HL-60 (cell line): ENCODE data around the gene SEC24D.

ENCODE experiments used
- DNase-seq, 2 experiments: peaks; one replicate each; pipeline ENCODE4 v3.0.0-alpha.2; 2010 to 2020; ENCODE audit warnings: low read depth in 1 of 2, low spot score in 1 of 2
- H3K27ac ChIP-seq: fragments of 250-450 bp; sonication (Bioruptor Pico); replicated peaks from 2 replicates; pipeline ENCODE4 v1.5.1; 2020; ENCODE audit warnings: mild to moderate bottlenecking, moderate library complexity
- H3K27me3 ChIP-seq: fragments of 250-450 bp; sonication (Bioruptor Pico); 2 replicates; pipeline ENCODE4 v1.5.1; 2021; ENCODE audit warnings: mild to moderate bottlenecking, moderate library complexity; ENCODE audit not compliant: insufficient read depth, poor library complexity, severe bottlenecking
- H3K4me3 ChIP-seq: replicated peaks from 2 replicates; pipeline ENCODE4 v1.5.1; 2011; ENCODE audit warnings: mild to moderate bottlenecking, control low read depth, low read length; ENCODE audit not compliant: insufficient read depth
- GABPA ChIP-seq: IDR thresholded peaks from 2 replicates; pipeline ENCODE4 v1.6.1; 2012; ENCODE audit warnings: low read depth
- POLR2AphosphoS5 ChIP-seq: IDR thresholded peaks from 2 replicates; pipeline ENCODE4 v1.6.1; 2012; ENCODE audit warnings: low read depth
- SPI1 ChIP-seq: IDR thresholded peaks from 2 replicates; pipeline ENCODE4 v1.6.1; 2012; ENCODE audit warnings: low read depth, mild to moderate bottlenecking, borderline replicate concordance
- TF ChIP-seq, protein P1 (sequence below): IDR thresholded peaks from 2 replicates; pipeline ENCODE4 v1.6.1; 2012; ENCODE audit warnings: low read depth; ENCODE audit not compliant: insufficient replicate concordance
- TF ChIP-seq, protein P2 (sequence below): IDR thresholded peaks from one replicate; pipeline ENCODE4 v1.5.1; 2011; ENCODE audit warnings: low read length, control low read depth, inconsistent platforms; ENCODE audit not compliant: insufficient read depth

SEC24D gene

DNA sequence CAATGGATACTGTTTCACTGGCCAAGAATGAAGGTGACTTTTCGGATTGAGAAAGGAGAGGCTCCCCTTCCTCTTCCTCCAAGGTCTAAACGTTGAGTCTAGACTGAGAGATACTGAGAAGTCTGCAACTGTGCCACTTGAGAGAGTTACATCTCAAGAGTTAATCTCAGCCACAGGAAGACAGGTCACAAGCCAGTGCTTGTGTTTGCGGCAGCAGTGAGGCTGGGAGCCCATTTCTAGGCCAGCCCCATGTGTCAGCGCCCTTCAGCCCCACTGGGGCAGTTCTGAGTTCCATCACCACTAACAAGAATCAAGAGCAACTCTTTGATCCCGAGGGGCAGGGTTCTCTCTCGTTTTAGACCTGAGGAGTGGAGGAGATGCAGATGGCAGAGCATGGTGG, 7.3 kb upstream of the SEC24D start:
- Histone ChIP-seq H3K4me3 (no peak overlapping the region), H3K27ac (no peak overlapping the region)

DNA sequence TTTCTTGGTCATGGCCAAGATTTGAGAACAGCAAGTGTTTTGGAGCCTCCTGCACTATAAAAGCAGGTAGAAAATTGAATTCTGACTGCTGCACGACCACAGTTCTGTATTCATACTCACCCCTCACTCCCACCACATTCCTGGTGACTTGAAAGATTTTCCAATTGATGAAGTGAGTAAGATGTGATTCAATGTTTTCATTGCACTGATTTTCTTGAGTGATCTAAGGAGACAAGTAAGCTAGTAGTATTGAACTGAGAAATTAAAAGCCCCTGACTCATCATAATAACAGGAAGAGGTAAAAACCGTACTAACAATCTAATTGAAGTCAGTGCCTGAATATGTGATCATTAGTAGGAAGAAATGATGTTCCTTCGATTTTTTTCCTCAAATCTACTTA, 6.1 kb upstream of the SEC24D start:
- TF ChIP-seq GABPA, result no peak
- no peak for TF ChIP-seq POLR2AphosphoS5
- no peak for TF ChIP-seq SPI1
- TF ChIP-seq, protein P1, sequence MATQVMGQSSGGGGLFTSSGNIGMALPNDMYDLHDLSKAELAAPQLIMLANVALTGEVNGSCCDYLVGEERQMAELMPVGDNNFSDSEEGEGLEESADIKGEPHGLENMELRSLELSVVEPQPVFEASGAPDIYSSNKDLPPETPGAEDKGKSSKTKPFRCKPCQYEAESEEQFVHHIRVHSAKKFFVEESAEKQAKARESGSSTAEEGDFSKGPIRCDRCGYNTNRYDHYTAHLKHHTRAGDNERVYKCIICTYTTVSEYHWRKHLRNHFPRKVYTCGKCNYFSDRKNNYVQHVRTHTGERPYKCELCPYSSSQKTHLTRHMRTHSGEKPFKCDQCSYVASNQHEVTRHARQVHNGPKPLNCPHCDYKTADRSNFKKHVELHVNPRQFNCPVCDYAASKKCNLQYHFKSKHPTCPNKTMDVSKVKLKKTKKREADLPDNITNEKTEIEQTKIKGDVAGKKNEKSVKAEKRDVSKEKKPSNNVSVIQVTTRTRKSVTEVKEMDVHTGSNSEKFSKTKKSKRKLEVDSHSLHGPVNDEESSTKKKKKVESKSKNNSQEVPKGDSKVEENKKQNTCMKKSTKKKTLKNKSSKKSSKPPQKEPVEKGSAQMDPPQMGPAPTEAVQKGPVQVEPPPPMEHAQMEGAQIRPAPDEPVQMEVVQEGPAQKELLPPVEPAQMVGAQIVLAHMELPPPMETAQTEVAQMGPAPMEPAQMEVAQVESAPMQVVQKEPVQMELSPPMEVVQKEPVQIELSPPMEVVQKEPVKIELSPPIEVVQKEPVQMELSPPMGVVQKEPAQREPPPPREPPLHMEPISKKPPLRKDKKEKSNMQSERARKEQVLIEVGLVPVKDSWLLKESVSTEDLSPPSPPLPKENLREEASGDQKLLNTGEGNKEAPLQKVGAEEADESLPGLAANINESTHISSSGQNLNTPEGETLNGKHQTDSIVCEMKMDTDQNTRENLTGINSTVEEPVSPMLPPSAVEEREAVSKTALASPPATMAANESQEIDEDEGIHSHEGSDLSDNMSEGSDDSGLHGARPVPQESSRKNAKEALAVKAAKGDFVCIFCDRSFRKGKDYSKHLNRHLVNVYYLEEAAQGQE, result no peak
- TF ChIP-seq, protein P2, sequence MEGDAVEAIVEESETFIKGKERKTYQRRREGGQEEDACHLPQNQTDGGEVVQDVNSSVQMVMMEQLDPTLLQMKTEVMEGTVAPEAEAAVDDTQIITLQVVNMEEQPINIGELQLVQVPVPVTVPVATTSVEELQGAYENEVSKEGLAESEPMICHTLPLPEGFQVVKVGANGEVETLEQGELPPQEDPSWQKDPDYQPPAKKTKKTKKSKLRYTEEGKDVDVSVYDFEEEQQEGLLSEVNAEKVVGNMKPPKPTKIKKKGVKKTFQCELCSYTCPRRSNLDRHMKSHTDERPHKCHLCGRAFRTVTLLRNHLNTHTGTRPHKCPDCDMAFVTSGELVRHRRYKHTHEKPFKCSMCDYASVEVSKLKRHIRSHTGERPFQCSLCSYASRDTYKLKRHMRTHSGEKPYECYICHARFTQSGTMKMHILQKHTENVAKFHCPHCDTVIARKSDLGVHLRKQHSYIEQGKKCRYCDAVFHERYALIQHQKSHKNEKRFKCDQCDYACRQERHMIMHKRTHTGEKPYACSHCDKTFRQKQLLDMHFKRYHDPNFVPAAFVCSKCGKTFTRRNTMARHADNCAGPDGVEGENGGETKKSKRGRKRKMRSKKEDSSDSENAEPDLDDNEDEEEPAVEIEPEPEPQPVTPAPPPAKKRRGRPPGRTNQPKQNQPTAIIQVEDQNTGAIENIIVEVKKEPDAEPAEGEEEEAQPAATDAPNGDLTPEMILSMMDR, result no peak
- H3K27me3 ChIP-seq, result no peaks in the 10 kb centered on the region
- H3K4me3 ChIP-seq, result no peak overlapping the region
- no peak for DNase-seq
- H3K27ac ChIP-seq, result no peak overlapping the region

More for the DNA sequence above, 7.3 kb upstream of the SEC24D start:
- DNase-seq, result no peak
- no peaks in the 10 kb centered on the region for H3K27me3 ChIP-seq
- TF ChIP-seq GABPA, result no peak
- TF ChIP-seq, protein P2, result no peak
- TF ChIP-seq POLR2AphosphoS5, result no peak
- TF ChIP-seq SPI1, result no peak
- TF ChIP-seq, protein P1, result no peak

DNA sequence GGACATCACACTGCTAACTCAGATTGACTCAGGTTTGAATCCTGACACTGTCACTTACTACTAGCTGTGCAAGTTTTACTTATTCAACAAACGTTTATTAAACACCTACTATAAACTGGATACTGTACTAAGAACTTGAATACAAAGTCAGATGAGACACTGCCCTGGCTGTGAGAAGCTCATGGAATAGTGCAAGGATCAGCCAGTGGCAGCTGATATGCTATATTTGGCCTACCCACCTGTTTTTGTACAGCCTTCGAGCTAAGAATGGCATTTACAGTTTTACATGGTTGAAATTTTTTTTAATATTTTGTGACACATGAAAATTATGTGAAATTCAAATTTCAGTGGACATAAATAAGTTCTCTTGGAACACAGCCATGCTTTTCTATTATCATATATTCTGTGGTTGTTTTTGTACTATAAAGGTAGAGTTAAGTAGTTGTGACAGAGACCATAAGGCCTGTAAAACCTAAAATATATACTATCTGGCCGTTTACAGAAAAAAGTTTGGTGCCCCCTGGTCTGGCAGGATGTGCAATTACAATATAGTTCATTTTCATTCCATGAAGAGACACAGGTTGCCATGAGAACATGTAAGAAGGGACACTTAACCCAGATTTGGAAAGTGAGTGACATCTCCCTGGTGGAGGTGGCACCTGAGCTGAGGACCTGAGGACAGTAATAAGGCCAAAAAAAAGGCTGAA, 3.4 kb upstream of the SEC24D start:
- no peak for DNase-seq
- no peak overlapping the region for H3K4me3 ChIP-seq

More for the DNA sequence above, 3.4 kb upstream of the SEC24D start:
- Histone ChIP-seq H3K27ac (no peak overlapping the region), H3K27me3 (no peaks in the 10 kb centered on the region)
- TF ChIP-seq, protein P1, result no peak
- TF ChIP-seq, protein P2, result no peak
- no peak for TF ChIP-seq GABPA
- no peak for TF ChIP-seq POLR2AphosphoS5
